Measurements from ENCODE around the gene TMEM37.

TMEM37 gene

DNA sequence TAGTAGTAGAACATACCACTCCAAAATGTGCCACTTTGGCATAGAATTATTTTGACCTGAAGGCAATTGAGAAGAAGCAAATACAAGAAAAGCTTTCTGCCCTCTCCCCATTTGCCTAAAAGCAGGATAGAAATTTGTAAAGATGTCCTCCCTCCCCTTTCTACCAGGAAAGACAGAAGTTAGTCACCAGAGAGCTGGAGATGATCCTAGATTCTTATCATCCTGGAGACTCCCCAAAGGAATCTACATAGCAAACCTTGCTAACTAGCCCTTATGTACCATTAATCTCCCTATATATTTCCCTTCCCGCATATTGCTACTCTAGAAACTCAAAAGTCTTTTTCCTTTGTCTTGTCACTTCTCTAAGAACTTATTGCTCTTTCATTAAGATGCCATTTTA is 12.6 kb upstream of the TMEM37 start:
- peak; percentile 12 for DNase-seq (ENCODE audit: low read depth)

DNA sequence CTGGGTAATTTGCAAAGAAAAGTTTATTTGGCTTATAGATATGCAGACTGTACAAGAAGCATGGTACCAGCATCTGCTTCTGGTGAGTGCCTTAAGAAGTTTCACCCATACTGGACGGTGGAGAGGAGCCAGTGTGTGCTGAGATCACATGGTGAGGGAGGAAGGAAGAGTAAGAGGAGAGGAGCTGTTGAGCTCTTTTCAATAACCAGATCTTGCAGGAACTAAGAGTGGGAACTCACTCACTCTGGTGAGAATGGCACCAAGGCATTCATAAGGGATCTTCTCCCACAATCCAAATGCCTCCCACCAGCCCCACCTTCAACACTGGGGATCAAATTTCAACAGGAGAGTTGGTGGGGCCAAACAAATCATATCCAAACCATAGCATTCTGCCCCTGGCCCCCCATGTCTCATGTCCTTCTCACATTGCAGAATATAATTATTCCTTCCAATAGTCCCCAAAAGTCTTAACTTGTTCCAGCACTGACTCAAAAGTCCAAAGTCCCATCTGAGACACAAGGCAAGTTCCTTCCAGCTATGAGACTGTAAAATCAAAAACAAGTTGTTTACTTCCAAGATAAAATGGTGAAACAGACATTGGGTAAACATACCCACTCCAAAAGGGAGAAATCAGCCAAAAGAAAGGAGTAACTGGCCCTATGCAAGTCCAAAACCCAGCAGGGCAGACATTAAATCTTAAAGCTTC is 11.7 kb upstream of the TMEM37 start:
- DNase-seq (ENCODE audit: low read depth), result no peak

DNA sequence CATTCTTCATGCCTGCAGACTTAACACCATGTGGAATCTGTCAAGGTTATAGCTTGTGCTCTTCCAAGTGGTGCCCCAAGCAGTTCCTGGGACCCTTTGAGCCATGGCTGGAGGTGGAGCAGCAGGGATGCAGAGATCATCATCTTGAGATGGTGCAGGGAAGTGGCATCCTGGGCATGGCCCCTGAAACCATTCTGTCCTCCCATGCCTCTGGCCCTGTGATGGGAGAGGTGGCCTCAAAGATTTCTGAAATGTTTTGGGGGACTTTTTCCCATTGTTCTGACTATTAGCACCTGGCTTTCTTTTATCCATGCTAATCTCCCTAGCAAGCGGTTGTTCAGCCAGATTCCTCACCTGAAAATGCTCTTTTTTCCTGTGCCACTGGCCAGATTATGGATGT is 10.3 kb upstream of the TMEM37 start:
- DNase-seq (ENCODE audit: low read depth), result no peak

DNA sequence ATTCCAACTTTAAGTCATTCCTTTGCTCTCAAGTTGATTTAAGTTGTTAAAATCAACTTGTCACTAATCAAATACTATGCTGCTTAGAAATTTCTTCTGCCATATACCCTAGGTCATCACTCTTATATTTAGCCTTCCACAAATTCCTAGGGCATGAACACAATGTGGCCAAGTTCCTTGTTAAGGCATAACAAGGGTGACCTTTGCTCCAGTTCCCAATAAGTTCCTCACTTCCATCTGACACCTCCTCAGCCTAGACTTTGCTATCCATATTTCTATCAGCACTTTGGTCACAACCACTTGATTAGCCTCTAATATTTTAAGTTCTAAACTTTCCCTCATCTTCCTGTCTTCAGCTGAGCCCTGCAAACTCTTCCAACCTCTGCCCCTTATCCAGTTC is 9.9 kb upstream of the TMEM37 start:
- no peak for DNase-seq (ENCODE audit: low read depth)

DNA sequence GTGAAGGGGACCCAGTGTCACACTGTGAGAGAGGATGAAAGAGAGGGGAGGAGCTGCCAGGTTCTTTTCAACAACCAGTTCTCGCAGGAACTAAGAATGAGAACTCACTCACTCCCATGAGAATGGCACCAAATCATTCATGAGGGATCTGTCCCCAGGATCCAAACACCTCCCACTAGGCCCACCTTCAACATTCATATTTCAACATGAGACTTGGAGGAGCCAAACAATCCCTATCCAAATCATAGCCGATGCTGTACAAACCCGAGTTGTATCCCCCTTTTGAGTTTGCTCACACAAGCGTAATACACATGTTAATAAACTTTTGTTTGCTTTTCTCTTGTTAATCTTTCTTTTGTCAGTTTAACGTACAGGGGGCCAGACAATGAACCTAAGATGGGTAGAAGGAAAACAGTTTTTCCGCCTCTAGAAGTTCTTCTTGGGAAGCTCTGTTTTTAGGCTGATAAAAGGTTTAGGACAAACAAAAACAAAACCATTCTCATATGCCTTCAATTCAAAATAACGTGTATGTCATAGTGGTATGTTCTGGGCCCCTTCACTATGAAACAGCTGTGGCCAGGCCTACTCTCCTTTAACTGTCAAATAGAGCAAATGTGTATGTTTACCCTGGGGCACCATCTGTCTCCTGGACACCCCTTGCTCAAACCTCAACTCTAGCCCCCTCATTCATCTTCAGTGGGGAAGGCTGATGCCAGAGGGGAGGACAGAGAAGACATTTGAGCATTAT is 9.1 kb upstream of the TMEM37 start:
- DNase-seq (ENCODE audit: low read depth), result no peak

DNA sequence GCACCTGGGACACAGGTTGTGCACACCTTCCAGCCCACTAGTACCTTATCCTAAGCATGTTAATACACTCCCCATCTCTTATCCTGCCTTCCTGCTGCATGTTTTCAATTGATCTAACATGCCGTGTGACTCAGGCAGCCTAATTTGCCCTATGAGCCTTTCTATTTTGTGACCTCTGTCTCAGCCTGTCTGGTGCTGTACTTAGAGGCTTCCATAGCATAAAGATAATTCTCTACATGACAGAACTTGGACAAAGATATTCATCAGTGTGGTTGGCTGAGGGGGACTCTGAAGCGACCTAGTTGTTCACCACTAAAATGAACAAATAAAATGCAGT is 8.6 kb upstream of the TMEM37 start:
- DNase-seq (ENCODE audit: low read depth), result no peak

DNA sequence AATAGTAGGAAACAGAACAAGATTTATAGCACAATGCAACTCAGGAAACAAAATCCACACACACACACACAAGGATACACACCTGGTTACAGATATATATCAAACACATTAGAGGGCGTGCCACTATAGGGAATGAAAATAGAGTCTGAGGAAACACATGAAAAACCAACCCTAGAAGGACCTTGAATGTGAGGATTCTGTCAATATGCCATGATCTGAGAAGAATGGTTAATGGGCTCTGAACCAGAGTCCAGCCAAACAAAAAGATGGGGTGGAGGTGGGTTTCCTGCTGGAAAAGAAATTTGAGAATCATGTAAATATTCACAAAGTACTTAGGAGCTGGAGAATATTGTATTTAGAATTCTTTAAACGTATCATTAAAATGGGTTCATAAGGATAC is 7.8 kb upstream of the TMEM37 start:
- DNase-seq (ENCODE audit: low read depth), result no peak

DNA sequence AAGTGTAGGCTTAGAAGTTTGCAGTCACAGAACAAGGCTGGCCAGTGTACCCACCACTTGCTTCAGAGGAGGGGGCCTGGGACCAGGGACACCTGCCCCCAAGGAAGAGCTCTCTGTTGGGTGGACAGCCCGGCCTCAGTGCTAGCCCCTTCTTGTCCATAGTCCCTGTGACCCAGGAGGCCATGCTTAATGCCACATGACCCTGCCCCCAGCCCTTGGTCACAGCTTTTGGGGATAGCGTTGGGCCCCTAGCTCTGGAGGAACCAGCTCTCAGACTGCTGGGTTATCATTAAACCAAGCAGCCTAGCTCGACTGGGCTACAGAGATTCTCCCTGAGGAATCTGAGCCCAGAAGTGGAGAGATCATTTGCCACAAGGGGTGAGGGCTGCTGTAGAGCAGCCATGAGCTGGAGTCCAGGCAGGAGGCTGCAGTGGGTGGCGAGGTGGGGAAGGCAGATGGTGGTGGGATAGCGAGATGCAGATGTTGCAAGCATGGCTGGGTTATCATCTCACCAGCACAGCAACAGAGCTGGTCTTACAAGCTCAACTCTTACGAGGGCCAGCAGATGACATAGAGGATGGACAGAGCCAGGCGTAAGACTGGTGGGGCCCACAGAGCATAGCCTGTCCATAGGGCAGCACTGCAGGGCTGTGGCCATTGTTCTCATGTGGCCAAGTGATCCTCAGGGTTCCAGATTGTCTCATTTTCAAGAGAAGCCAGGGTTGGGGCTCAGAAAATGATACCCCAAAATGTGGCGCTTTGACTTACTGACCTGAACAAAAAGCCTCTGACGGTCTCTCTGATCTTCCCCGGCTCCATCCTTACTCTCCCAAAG is 7.2 kb upstream of the TMEM37 start:
- DNase-seq (ENCODE audit: low read depth), result no peak

DNA sequence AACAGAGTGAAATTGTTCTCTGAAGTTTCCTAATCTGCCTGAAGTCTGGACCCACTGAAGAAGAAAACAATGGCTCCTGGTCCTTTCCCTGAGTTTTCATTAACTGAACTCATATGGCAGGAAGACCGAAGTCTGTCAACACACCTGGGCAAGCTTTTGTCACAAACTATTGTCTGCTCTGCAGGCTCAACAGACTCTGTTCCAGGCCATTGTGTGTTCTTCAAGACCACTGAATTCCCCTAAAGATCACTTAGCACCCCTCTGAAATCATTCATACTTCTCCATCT is 6.6 kb upstream of the TMEM37 start:
- no peak for DNase-seq (ENCODE audit: low read depth)

DNA sequence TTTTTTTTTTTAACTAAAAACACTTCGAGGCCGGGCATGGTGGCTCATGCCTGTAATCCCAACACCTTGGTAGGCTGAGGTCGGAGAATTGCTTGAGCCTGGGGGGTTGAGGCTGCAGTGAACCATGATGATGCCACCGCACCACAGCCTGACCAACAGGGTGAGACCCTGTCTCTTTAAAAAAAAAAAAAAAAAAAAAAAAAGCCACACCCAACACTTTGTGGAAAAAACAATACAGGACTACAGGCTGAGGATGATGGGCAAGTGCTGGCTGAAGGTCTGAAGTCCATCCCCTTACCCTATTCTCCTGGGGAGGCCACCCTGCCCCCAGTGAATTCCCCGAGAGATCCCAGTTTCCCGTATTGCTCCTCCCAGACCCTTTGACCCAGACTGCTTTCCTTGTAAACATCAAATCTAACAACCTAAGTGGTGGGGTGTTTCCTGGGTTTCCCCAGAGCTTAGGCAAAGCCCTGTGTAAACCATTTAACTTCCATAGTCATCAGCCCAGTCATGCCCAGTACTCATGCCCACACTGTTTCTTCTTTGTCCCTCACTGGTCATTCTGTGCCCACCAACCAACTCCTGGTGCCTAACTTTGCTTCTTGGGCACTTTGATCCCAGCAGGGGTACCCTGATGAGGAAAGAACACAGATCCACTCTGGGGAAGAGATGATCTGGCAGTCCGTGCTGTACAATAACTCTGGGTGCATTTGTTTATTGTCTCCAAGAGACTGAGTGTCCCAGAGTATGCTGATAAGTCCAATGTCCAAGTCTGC is 5.8 kb upstream of the TMEM37 start:
- DNase-seq (ENCODE audit: low read depth), result peak; percentile 31

DNA sequence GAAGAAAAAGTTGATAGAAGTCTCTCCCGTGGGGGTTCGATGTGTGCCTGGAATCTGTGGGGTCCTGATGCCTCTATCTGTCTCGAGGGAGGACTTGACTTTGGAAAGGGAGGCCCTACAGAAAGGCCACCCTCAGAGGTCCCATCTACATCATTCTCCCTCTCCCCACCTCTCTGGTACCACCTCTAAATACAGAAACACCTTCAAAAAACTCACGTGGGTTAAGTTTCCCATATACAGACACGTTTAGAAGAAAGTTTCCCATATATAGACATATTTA is 5.3 kb upstream of the TMEM37 start:
- DNase-seq (ENCODE audit: low read depth), result no peak

DNA sequence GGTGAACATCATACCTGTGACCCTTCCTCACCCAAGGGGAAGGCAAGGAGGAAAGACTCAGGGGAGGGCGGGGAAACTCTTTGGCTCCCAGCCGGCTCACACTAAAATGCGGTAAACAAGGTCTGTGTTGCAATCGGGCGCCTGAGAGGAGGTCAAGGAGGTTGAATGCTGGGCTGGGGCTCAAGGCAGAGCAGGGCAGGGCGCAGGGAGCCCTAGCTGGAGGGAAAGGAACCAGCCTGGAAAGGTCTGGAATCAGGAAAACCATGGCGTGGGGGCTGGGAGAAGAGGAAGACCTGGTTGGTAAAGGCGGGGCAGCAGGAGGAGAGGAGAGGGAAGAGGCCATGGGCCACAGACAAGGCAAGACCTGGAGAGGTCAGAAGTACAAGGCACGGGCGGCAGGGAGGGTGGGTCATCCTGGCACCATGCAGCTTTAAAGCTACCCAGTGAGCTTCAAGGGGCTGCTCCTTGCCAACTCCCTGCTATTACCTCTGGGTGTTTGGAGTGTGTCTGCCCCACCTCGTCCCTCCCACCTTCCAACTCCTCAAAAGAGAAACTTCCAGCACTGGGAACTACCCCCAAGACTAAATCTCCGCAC is 4.8 kb upstream of the TMEM37 start:
- DNase-seq (ENCODE audit: low read depth), result peak; percentile 64

DNA sequence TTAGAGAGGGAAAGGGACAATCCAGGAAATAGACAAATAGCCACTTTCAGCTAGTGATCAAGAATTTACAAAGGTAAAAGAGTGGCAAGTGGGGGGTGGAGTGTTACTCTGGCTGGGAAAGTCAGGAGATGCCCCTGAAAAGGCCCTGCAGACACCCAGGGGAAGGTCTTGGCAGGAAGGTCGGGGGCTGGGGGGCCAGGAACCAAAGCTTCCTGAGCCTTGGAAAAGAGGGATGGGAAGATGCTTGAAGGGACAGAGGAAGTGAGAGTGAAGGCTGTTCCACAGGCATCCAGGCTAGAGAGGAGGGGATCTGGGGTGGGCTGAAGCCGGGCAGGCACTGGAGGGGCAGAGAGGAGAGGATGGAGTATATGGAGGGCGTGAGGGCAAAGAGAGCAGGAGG is 3.9 kb upstream of the TMEM37 start:
- DNase-seq (ENCODE audit: low read depth), result no peak

DNA sequence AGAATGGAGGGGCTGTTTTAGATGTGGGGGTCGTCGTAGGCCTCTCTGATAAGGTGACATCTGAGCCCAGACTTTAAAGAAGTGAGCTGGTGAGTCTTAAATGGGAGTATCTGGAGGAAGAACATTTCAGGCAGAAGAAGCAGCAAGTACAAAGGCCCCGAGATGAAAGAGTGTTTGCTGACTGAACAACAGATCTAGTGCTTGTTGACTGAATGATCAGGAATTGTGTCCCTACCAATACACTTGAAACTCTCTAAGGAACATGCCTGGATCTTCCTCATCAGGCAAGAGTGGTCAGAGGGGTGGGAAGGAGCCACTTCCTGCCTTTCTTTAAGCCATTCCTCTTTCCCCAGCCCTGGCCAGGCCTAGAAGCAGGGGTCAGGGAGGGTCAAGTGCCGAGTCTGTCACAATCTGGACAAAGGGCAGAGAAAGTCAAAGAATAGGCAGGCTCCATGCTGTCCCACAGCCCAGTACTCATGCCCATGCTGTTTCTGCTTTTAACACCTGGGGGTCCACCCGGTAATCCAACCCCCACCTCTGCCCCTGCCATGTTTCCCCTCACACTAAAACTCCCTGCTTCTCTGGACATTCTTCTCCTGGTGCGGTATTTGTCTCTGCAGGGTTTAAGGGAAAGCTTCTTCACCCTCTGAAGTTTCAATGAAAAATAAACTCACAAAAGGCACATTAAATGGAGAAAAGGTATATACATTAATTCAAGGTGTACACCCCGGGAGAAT is 3.0 kb upstream of the TMEM37 start:
- DNase-seq (ENCODE audit: low read depth), result no peak

DNA sequence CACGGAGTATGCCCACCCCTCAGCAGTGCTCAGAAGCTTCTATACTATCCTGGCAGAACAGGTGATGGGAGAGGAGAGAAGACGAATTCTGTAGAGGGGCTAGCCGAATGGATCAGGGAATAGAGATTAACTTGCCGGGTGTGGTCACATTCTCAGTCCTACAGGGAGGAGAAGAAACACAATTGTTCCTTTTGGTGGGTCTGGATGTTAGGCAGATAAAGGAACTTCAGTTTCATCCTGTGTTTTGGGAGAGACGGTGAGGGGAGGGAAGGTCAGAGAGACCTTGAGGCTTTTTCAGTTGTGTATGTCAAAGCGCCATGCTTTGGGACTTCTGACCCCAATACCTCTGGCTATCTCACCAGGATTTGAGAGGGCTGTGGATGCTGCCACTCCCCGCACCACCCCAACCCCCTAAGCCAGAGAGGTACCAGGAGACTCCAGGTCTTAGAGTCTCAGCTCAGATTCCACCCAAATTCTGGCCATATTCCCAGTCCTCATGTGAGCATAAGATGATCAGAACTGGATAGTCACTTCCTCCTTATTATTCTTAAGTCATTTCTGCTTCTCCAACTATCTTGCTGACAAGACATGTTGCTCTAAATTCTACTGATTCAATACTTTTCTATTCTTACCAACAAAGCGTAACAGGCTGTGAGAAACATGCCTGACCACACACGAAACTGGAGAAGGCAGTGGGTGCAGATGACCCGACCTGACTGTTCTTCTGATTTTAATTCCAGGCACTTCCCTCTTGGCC is 2.3 kb upstream of the TMEM37 start:
- DNase-seq (ENCODE audit: low read depth), result peak; percentile 49

DNA sequence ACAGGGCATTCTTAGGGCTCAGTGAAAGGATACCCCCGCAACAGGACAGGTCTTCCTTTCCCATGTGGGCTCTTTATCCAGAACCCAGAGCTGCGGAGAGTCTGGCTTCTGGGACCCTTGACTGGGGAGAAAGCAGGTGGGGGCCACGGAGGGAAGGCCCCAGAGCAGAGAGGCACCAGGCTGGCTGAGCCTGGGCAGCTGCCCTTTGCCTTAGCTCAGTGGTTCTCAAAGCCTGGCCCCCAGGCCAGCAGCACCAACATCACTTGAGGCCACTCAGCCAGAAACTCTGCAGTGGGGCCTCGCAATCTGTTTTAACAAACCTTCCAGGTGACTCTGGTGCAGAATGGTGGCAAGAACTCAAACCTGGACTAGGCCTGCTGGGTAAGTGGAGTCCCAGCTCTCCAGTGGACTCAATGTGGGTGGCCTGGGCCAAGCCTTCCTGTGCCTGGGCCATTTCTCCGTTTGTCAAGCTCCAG is 1.6 kb upstream of the TMEM37 start:
- no peak for DNase-seq (ENCODE audit: low read depth)

DNA sequence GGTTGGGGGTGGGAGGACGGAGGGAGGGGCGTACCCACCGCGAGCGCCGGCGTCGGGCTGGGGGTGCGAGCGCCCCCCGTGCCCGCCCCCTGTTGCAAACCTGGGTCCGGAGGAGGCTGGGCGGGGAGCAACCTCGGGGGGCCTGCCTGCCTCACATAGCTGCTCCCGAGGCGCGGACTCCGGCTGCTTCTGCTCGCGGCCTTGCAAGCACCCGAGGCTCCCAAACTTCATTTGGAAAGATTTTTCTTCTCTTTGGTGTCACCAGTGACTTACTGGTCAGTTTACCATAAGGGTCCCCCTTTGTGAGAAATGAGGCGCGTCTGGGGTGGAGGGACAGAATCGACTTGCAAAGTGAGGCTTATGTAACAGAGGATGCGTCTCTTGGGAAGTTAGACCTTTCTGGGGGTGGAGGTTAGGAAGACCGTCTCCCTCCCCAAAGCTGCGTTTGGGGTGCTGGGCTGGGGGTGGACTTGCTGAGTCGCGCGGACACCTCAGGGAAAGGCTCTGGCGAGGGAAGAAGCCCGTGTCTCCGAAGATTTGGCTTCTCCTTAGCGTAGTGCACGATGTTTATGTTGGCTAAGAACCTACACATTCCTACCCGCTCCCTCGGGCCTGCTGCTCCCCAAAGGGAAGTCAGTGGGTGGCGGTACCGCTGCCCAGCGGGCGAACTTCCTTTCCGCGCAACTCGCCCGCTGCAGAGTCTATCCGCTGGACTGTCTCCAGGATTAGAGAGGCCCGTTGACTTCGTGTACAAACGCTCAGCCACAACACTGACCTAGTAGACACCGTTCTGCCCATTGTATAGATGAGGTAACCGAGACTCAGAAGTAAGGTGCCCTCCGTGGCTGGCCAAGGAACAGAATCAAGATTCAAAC is 559 bp downstream of the TMEM37 start:
- peak; percentile 67 for DNase-seq (ENCODE audit: low read depth)

DNA sequence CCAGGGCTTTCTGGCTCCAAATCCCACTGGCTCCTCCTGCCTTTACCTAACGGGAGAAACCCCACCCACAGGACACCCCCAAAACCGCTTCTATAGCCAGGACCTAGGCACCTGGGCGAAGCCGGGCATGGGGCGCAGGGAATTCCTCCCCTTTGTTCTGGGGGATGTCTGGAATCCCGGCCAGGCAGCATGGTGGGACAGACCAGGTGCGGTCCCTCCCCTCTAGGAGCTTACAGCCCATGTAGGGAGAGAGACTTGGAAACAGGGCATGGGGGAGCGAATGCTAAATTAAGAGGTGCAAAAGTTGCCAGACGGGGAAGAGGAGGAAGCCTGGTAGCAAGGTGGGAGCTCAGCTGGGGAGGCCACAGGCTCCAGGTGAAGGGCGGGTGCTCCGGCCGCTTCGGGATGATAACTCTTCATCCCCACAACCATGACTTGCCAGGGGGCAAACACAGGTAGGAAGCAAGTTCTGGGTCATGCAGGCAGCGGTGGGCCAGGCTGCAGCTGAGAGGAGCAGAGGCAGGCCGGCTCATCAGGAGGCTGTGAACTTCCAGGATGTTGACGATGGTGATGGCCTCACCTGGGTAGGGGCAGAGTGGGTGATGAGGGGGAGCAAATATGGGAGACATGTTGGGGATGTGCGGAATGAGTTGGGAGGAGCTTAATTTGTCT is 1.3 kb downstream of the TMEM37 start:
- DNase-seq (ENCODE audit: low read depth), result no peak

DNA sequence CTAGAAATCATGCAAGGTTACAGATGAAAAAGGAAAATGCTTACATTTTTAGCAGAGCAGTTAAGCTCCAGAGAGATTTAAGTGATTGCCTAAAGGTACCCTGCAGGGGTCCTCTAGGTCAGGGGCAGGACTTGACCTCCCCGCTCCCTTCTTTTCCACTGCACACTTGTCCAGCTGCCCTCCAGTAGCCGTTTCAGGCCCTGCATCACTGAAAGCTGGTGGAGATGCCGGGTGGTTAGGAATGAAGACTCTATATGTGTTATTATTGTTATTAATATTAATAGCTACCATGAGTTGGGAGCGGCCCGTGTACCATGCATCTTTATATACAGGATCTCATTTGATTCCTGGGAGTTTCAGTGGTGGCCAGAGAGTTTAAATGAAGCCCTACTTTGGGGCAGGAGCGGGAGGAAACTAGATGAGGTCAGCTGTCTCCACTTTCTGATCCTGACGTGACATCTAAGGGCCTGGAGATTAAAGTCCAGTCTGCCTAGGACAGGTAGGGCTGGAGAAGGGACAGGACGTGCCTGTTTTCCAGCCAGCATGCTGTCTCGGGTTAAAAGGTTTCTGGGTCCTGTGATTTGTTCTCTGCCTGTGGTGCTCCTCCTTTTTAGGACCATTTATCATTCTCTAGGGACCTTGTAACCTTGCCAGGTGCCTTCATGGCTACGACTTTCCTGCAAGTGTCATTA is 2.1 kb downstream of the TMEM37 start:
- DNase-seq (ENCODE audit: low read depth), result no peak

Measured in iris pigment epithelial cell (primary cell).